ENCODE data around the gene ANKRD10. TPM values are rescaled to one million over a fixed set of nuclear protein-coding genes. Genes with fewer than 3 reads are reported as not detected.
"Not testable (repeated sequence)": the region's sequence is repeated elsewhere in the genome, so short reads cannot be mapped to it uniquely, and the experiment has no call there.

Gene ANKRD10
- total RNA-seq, 1 donor from 2014 or later = 112 TPM

DNA sequence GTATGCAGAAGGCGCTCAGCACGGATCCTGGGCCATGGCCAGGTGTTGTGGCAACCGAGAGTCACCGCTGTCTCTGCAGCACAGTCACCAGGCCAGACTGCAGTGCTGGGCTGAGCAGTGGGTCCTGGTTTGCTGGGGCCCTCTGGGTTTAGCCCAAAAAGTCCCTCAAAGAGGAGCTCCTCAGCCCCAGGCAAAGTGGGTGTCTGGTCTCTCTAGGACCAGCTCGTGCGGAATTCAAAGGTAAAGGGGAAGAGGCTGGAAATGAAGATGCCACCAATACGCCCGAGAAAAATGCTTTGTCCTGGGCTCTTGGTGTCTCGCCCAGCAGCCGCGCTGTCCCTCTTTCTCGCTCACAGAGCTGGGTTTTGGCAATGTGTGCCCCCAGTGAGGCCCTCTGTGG lies 38.5 kb upstream of the ANKRD10 start:
- no peaks in the 10 kb centered on the region for H3K27me3 Mint-ChIP-seq (ENCODE audit: low read depth)
- no peak for DNase-seq (ENCODE audit: low spot score)
- H3K36me3 Mint-ChIP-seq (ENCODE audit: low read depth) = no peaks in the 10 kb centered on the region
- H3K4me3 Mint-ChIP-seq (ENCODE audit: unreplicated experiment) = no peak overlapping the region
- TF ChIP-seq, protein P1, sequence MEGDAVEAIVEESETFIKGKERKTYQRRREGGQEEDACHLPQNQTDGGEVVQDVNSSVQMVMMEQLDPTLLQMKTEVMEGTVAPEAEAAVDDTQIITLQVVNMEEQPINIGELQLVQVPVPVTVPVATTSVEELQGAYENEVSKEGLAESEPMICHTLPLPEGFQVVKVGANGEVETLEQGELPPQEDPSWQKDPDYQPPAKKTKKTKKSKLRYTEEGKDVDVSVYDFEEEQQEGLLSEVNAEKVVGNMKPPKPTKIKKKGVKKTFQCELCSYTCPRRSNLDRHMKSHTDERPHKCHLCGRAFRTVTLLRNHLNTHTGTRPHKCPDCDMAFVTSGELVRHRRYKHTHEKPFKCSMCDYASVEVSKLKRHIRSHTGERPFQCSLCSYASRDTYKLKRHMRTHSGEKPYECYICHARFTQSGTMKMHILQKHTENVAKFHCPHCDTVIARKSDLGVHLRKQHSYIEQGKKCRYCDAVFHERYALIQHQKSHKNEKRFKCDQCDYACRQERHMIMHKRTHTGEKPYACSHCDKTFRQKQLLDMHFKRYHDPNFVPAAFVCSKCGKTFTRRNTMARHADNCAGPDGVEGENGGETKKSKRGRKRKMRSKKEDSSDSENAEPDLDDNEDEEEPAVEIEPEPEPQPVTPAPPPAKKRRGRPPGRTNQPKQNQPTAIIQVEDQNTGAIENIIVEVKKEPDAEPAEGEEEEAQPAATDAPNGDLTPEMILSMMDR (IDR thresholded peaks at IDR 0.05) = no peak
- H3K27ac Mint-ChIP-seq (ENCODE audit: unreplicated experiment) = no peak overlapping the region
- peaks cover 3% of the 10 kb centered on the region for H3K9me3 Mint-ChIP-seq (ENCODE audit: low read depth)
- H3K4me1 Mint-ChIP-seq (ENCODE audit: low read depth) = peaks cover 32% of the 10 kb centered on the region

DNA sequence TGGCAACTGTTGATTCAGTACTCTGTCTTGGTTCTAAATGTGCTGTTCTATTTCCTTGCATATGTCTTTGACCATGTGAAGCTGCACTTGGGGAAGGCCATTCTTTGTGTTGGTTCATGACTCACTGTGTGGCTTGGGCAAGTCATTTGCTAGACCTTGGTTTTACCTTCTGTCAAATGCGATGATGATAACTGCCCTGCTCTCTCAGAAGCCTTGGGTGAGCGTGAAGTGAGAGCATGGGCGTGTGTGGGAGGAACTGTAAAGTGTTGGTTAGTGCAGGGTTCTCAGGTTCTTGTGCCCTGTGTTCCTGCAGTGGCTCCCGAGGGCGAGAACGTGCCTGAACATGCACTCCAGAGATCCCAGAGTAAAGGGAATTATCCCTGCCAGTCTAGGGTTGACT lies 37.3 kb upstream of the ANKRD10 start:
- H3K27ac Mint-ChIP-seq (ENCODE audit: unreplicated experiment) = not testable (repeated sequence)

DNA sequence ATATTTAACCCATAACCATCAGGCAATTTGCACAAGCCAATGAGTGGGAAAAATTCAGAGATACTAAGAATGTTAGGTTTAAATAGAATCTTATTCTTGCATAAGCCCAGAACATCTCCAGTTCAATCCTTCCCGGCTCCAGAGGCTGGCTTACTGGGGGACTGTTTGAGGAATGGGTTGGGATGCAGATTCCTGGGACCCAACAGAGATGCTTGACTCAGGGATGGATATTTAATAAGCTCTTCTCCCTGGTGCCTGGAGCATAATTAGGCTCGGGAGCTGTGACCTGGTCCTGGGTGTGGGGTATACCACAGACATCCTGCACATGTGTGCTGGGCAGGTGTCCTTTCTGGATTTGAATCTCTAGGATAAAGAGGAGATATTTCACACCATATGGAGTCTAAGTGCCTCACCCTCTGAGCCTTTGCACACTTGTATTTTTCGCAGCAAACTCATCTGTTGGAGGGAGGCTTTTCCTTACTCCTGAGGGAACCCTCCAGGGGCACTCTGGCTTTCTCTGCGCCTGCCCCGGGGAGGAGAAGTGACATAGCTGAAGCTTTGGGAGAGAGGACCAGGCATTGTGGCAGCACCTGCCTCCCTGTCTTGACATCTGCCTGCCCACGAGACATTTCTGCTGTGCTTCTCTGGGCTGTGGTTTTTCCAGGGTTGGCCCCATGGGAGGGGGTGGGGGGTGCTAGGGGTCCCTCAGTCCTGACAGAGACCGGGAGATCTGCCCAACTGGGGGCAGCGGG lies 36.1 kb upstream of the ANKRD10 start:
- Mint-ChIP-seq H3K4me3 (ENCODE audit: unreplicated experiment) (no peak overlapping the region), H3K4me1 (ENCODE audit: low read depth) (peaks cover 25% of the 10 kb centered on the region), H3K27me3 (ENCODE audit: low read depth) (no peaks in the 10 kb centered on the region), H3K9me3 (ENCODE audit: low read depth) (no peaks in the 10 kb centered on the region), H3K27ac (ENCODE audit: unreplicated experiment) (no peak overlapping the region), H3K36me3 (ENCODE audit: low read depth) (no peaks in the 10 kb centered on the region)
- TF ChIP-seq, protein P1 (IDR thresholded peaks at IDR 0.05) = no peak
- DNase-seq (ENCODE audit: low spot score) = no peak

More for the DNA sequence above, 37.3 kb upstream of the ANKRD10 start:
- not testable (repeated sequence) for DNase-seq (ENCODE audit: low spot score); H3K36me3 Mint-ChIP-seq (ENCODE audit: low read depth); H3K27me3 Mint-ChIP-seq (ENCODE audit: low read depth); H3K9me3 Mint-ChIP-seq (ENCODE audit: low read depth); H3K4me3 Mint-ChIP-seq (ENCODE audit: unreplicated experiment)
- H3K4me1 Mint-ChIP-seq (ENCODE audit: low read depth) = peaks cover 28% of the 10 kb centered on the region

DNA sequence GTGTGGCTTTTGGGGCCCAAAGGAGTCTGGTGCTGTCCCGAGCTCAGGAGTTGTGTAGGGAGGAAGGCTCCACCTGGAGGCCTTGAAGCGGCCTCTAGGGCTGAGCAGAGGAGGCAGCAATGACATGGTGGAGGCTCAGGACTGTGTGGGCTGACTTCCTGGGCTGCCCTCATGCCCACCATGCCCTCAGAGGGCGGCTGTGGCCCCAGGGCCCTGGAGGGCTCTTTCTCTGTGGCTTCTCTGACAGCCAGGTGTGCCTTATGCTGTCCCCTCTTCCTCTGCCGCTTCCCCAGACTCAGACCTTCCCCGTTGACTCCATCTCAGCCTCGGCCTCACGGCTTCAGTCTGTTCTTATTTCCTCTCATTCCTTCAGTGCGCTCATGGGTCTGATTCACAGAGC lies 35.5 kb upstream of the ANKRD10 start:
- DNase-seq (ENCODE audit: low spot score) = no peak
- Mint-ChIP-seq H3K9me3 (ENCODE audit: low read depth) (no peaks in the 10 kb centered on the region), H3K27me3 (ENCODE audit: low read depth) (no peaks in the 10 kb centered on the region), H3K4me1 (ENCODE audit: low read depth) (peaks cover 21% of the 10 kb centered on the region), H3K27ac (ENCODE audit: unreplicated experiment) (no peak overlapping the region), H3K36me3 (ENCODE audit: low read depth) (no peaks in the 10 kb centered on the region), H3K4me3 (ENCODE audit: unreplicated experiment) (no peak overlapping the region)
- TF ChIP-seq, protein P1 (IDR thresholded peaks at IDR 0.05) = no peak

DNA sequence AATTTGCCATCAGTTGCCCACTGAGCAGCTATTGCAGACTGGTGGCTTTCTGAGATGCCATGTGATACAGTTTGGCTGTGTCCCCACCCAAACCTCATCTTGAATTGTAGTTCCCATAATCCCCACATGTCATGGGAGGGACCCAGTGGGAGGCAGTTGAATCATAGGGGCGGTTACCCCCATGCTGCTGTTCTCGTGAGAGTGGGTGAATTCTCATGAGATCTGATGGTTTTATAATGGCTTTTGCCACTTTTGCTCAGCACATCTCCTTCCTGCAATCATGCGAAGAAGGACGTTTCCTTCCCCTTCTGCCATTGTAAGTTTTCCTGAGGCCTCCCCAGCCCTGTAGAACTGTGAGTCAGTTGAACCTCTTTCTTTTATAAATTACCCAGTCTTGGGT lies 34.8 kb upstream of the ANKRD10 start:
- H3K9me3 Mint-ChIP-seq (ENCODE audit: low read depth) = no peaks in the 10 kb centered on the region
- H3K27ac Mint-ChIP-seq (ENCODE audit: unreplicated experiment) = no peak overlapping the region
- H3K27me3 Mint-ChIP-seq (ENCODE audit: low read depth) = no peaks in the 10 kb centered on the region
- H3K4me3 Mint-ChIP-seq (ENCODE audit: unreplicated experiment) = no peak overlapping the region
- TF ChIP-seq, protein P1 (IDR thresholded peaks at IDR 0.05) = no peak
- no peak for DNase-seq (ENCODE audit: low spot score)
- H3K36me3 Mint-ChIP-seq (ENCODE audit: low read depth) = no peaks in the 10 kb centered on the region
- peaks cover 17% of the 10 kb centered on the region for H3K4me1 Mint-ChIP-seq (ENCODE audit: low read depth)

DNA sequence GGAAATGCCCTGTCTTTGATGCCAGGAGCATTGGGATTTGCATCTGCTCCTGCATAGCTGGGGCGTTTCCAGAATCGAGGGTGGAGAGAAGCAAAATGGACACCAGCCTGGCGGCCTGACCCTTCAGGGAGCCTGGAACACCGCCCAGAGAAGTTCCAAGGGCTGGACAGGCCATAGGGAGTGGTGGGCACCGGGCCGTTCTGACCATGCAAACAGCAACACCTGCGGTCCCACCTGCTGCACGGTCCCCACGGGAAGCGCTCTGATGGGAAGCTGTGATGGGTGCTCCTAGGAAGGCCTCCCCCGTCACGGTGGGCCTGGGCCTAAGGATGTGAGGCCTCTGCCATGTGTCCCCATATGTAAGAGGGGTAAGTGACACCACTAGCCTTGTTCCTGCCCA lies 34.2 kb upstream of the ANKRD10 start:
- Mint-ChIP-seq H3K36me3 (ENCODE audit: low read depth) (no peaks in the 10 kb centered on the region), H3K27ac (ENCODE audit: unreplicated experiment) (no peak overlapping the region), H3K4me1 (ENCODE audit: low read depth) (peaks cover 18% of the 10 kb centered on the region), H3K27me3 (ENCODE audit: low read depth) (no peaks in the 10 kb centered on the region), H3K4me3 (ENCODE audit: unreplicated experiment) (no peak overlapping the region), H3K9me3 (ENCODE audit: low read depth) (no peaks in the 10 kb centered on the region)
- DNase-seq (ENCODE audit: low spot score) = no peak
- TF ChIP-seq, protein P1 (IDR thresholded peaks at IDR 0.05) = no peak

DNA sequence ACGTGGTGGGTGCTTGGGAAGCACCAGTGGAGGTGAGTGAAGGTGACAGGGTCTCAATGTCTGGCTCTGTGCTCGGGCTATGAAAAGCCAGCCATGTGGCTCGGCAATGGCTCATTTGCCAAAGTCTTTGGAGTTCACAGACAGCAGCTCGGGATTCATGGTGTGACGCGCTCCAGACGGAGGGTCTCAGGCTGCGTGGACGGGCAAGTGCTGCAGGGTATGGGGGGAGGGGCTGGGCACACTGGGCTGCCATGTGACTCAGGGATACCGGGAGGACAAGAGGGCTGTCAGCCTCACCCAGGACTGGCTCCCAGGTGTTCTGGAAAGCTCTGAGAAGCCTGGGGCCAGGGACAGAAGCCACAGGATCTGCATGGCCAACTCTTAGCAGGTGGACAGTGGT lies 32.5 kb upstream of the ANKRD10 start:
- H3K9me3 Mint-ChIP-seq (ENCODE audit: low read depth); H3K27me3 Mint-ChIP-seq (ENCODE audit: low read depth); H3K27ac Mint-ChIP-seq (ENCODE audit: unreplicated experiment); H3K4me3 Mint-ChIP-seq (ENCODE audit: unreplicated experiment); H3K36me3 Mint-ChIP-seq (ENCODE audit: low read depth); DNase-seq (ENCODE audit: low spot score): not testable (repeated sequence)
- peaks cover 21% of the 10 kb centered on the region for H3K4me1 Mint-ChIP-seq (ENCODE audit: low read depth)

Data from chondrocyte (in vitro differentiated cells).